ENCODE measurements around the gene CCSER1. TPM values are rescaled to one million over a fixed set of nuclear protein-coding genes. Genes with fewer than 3 reads are reported as not detected.
"Not testable (repeated sequence)": the region's sequence is repeated elsewhere in the genome, so short reads cannot be mapped to it uniquely, and the experiment has no call there.

Gene CCSER1
- total RNA-seq, 1 experiment from 2014 or later = 0.63 TPM

- TF ChIP-seq, protein P1, sequence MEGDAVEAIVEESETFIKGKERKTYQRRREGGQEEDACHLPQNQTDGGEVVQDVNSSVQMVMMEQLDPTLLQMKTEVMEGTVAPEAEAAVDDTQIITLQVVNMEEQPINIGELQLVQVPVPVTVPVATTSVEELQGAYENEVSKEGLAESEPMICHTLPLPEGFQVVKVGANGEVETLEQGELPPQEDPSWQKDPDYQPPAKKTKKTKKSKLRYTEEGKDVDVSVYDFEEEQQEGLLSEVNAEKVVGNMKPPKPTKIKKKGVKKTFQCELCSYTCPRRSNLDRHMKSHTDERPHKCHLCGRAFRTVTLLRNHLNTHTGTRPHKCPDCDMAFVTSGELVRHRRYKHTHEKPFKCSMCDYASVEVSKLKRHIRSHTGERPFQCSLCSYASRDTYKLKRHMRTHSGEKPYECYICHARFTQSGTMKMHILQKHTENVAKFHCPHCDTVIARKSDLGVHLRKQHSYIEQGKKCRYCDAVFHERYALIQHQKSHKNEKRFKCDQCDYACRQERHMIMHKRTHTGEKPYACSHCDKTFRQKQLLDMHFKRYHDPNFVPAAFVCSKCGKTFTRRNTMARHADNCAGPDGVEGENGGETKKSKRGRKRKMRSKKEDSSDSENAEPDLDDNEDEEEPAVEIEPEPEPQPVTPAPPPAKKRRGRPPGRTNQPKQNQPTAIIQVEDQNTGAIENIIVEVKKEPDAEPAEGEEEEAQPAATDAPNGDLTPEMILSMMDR (IDR thresholded peaks at IDR 0.05; ENCODE audit: unreplicated experiment) = no peak
- POLR2A ChIA-PET = no interaction called here
- Mint-ChIP-seq H3K4me3 (ENCODE audit: unreplicated experiment) (no peak overlapping the region), H3K27ac (ENCODE audit: low read depth, unreplicated experiment) (peak overlapping the region; percentile 66), H3K4me1 (ENCODE audit: insufficient read depth, unreplicated experiment) (peaks cover 7% of the 10 kb centered on the region), H3K27me3 (ENCODE audit: insufficient read depth, unreplicated experiment) (no peaks in the 10 kb centered on the region), H3K9me3 (ENCODE audit: unreplicated experiment) (no peaks in the 10 kb centered on the region), H3K36me3 (ENCODE audit: insufficient read depth, unreplicated experiment) (no peaks in the 10 kb centered on the region)
- peak; percentile 25 for DNase-seq (ENCODE audit: unreplicated experiment)
- no TSS peak for BruUV-seq (replicated peaks)
- intact Hi-C loops (cut with micrococcal nuclease) = no loop called here
- CTCF ChIA-PET = no interaction called here
Observed at GRCh38 chr4:90689739-90690138, 562.5 kb downstream of the CCSER1 start.

GRCh38 chr4:90695411-90695810 is 568.2 kb downstream of the CCSER1 start:
- intact Hi-C loops (cut with micrococcal nuclease) = no loop called here
- H3K9me3 Mint-ChIP-seq (ENCODE audit: unreplicated experiment) = no peaks in the 10 kb centered on the region
- BruUV-seq (replicated peaks) = no TSS peak

GRCh38 chr4:90705501-90705900 is 578.3 kb downstream of the CCSER1 start:
- intact Hi-C loops (cut with micrococcal nuclease); H3K27me3 Mint-ChIP-seq (ENCODE audit: insufficient read depth, unreplicated experiment); H3K4me3 Mint-ChIP-seq (ENCODE audit: unreplicated experiment); H3K27ac Mint-ChIP-seq (ENCODE audit: low read depth, unreplicated experiment); DNase-seq (ENCODE audit: unreplicated experiment); H3K36me3 Mint-ChIP-seq (ENCODE audit: insufficient read depth, unreplicated experiment); BruUV-seq (replicated peaks); H3K9me3 Mint-ChIP-seq (ENCODE audit: unreplicated experiment); H3K4me1 Mint-ChIP-seq (ENCODE audit: insufficient read depth, unreplicated experiment); POLR2A ChIA-PET: not testable (repeated sequence)
- CTCF ChIA-PET = interaction anchor here (0.8 kb wide), 1 partner anchor 253 kb away, joined by 4 read pairs; no protein-coding TSS in a partner anchor

More at GRCh38 chr4:90695411-90695810, 568.2 kb downstream of the CCSER1 start:
- ChIA-PET POLR2A (no interaction called here), CTCF (interaction anchor here (0.5 kb wide), 1 partner anchor 11 kb away, joined by 3 read pairs; no protein-coding TSS in a partner anchor)
- Mint-ChIP-seq H3K36me3 (ENCODE audit: insufficient read depth, unreplicated experiment) (no peaks in the 10 kb centered on the region), H3K27me3 (ENCODE audit: insufficient read depth, unreplicated experiment) (no peaks in the 10 kb centered on the region), H3K4me1 (ENCODE audit: insufficient read depth, unreplicated experiment) (peaks cover 5% of the 10 kb centered on the region), H3K4me3 (ENCODE audit: unreplicated experiment) (no peak overlapping the region), H3K27ac (ENCODE audit: low read depth, unreplicated experiment) (no peak overlapping the region)
- no peak for DNase-seq (ENCODE audit: unreplicated experiment)
- TF ChIP-seq, protein P1 (IDR thresholded peaks at IDR 0.05; ENCODE audit: unreplicated experiment) = no peak

GRCh38 chr4:90715242-90715641 is 588.0 kb downstream of the CCSER1 start:
- POLR2A ChIA-PET = no interaction called here
- no peaks in the 10 kb centered on the region for H3K4me1 Mint-ChIP-seq (ENCODE audit: insufficient read depth, unreplicated experiment)
- CTCF ChIA-PET = interaction anchor here (0.5 kb wide), 1 partner anchor 398 kb away, joined by 3 read pairs; no protein-coding TSS in a partner anchor
- no peaks in the 10 kb centered on the region for H3K27me3 Mint-ChIP-seq (ENCODE audit: insufficient read depth, unreplicated experiment)
- no peak for DNase-seq (ENCODE audit: unreplicated experiment)
- no peaks in the 10 kb centered on the region for H3K9me3 Mint-ChIP-seq (ENCODE audit: unreplicated experiment)
- H3K36me3 Mint-ChIP-seq (ENCODE audit: insufficient read depth, unreplicated experiment) = no peaks in the 10 kb centered on the region
- TF ChIP-seq, protein P1 (IDR thresholded peaks at IDR 0.05; ENCODE audit: unreplicated experiment) = no peak
- H3K27ac Mint-ChIP-seq (ENCODE audit: low read depth, unreplicated experiment) = no peak overlapping the region
- no peak overlapping the region for H3K4me3 Mint-ChIP-seq (ENCODE audit: unreplicated experiment)
- intact Hi-C loops (cut with micrococcal nuclease) = no loop called here
- BruUV-seq (replicated peaks) = no TSS peak

DNA sequence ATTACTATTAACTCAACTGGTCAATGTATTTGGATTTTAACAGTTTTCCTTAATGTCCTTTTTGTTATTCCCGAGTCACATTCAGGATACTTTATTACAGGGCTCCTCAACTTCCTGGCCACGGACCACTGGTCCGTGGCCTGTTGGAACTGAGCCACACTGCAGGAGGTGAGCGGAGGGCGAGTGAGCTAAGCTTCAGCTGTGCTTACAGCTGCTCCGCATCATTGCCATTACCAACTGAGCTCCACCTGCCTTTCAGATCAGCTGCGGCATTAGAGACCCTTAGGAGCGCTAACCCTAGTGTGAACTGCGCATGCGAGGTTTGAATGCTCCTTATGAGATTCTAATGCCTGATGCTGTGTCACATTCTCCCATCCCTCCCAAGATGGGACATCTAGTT is 591.7 kb downstream of the CCSER1 start:
- no peaks in the 10 kb centered on the region for H3K27me3 Mint-ChIP-seq (ENCODE audit: insufficient read depth, unreplicated experiment)
- BruUV-seq (replicated peaks) = no TSS peak
- H3K27ac Mint-ChIP-seq (ENCODE audit: low read depth, unreplicated experiment) = no peak overlapping the region
- H3K4me3 Mint-ChIP-seq (ENCODE audit: unreplicated experiment) = no peak overlapping the region
- no peak for DNase-seq (ENCODE audit: unreplicated experiment)
- no peaks in the 10 kb centered on the region for H3K4me1 Mint-ChIP-seq (ENCODE audit: insufficient read depth, unreplicated experiment)
- no peaks in the 10 kb centered on the region for H3K36me3 Mint-ChIP-seq (ENCODE audit: insufficient read depth, unreplicated experiment)
- TF ChIP-seq, protein P1 (IDR thresholded peaks at IDR 0.05; ENCODE audit: unreplicated experiment) = no peak
- intact Hi-C loops (cut with micrococcal nuclease) = no loop called here
- POLR2A ChIA-PET = no interaction called here
- H3K9me3 Mint-ChIP-seq (ENCODE audit: unreplicated experiment) = no peaks in the 10 kb centered on the region
- CTCF ChIA-PET = no interaction called here

Data from MCF 10A (cell line).